Chondrocyte (in vitro differentiated cells): ENCODE measurements around the gene PYDC2. TPM values are rescaled to one million over a fixed set of nuclear protein-coding genes. Genes with fewer than 3 reads are reported as not detected.

Experiments used
- DNase-seq: peaks from one replicate; pipeline ENCODE4 v3.0.0; 2021; ENCODE audit warnings: mixed read lengths, low spot score
- H3K27ac Mint-ChIP-seq: one replicate; pipeline ENCODE4 v1.8.0; 2021; ENCODE audit warnings: mild to moderate bottlenecking, moderate library complexity, mixed read lengths; ENCODE audit not compliant: unreplicated experiment
- H3K27me3 Mint-ChIP-seq: 2 replicates; pipeline ENCODE4 v1.8.0; 2021; ENCODE audit warnings: low read depth, mixed read lengths
- H3K36me3 Mint-ChIP-seq: 2 replicates; pipeline ENCODE4 v1.8.0; 2021; ENCODE audit warnings: low read depth, mixed read lengths
- H3K4me1 Mint-ChIP-seq: 2 replicates; pipeline ENCODE4 v1.8.0; 2021; ENCODE audit warnings: low read depth, mild to moderate bottlenecking, mixed read lengths
- H3K4me3 Mint-ChIP-seq: one replicate; pipeline ENCODE4 v1.8.0; 2021; ENCODE audit warnings: mild to moderate bottlenecking, moderate library complexity, mixed read lengths; ENCODE audit not compliant: unreplicated experiment
- H3K9me3 Mint-ChIP-seq: 2 replicates; pipeline ENCODE4 v1.8.0; 2021; ENCODE audit warnings: low read depth, mixed read lengths
- CTCF ChIP-seq: fragments of 200-600 bp; sonication (generic); IDR thresholded peaks from 2 replicates; pipeline ENCODE4 v1.5.0; 2021; ENCODE audit warnings: antibody characterized with exemption, mild to moderate bottlenecking, moderate library complexity
- total RNA-seq: library from RNA; stranded (reverse); gene quantifications from 3 replicates; pipeline ENCODE4 v1.2.1, GENCODE V29; 2021

Gene PYDC2
- total RNA-seq, 1 donor from 2014 or later: not detected

- H3K9me3 Mint-ChIP-seq: peaks cover 20% of the 10 kb centered on the region
- TF ChIP-seq CTCF: no peak
- H3K4me3 Mint-ChIP-seq: no peak overlapping the region
- H3K36me3 Mint-ChIP-seq: no peaks in the 10 kb centered on the region
- no peak for DNase-seq
- no peak overlapping the region for H3K27ac Mint-ChIP-seq
- no peaks in the 10 kb centered on the region for H3K4me1 Mint-ChIP-seq
- H3K27me3 Mint-ChIP-seq: peaks cover 3% of the 10 kb centered on the region
Observed at GRCh38 chr3:191449256-191449655, 11.7 kb upstream of the PYDC2 start.

- Mint-ChIP-seq H3K27me3 (peaks cover 7% of the 10 kb centered on the region), H3K4me1 (no peaks in the 10 kb centered on the region), H3K27ac (no peak overlapping the region), H3K4me3 (no peak overlapping the region), H3K9me3 (peaks cover 9% of the 10 kb centered on the region), H3K36me3 (no peaks in the 10 kb centered on the region)
- no peak for DNase-seq
- TF ChIP-seq CTCF: no peak
Observed at GRCh38 chr3:191455257-191455952, 5.6 kb upstream of the PYDC2 start.

GRCh38 chr3:191460360-191460759 is 603 bp upstream of the PYDC2 start:
- no peaks in the 10 kb centered on the region for H3K9me3 Mint-ChIP-seq
- no peak overlapping the region for H3K27ac Mint-ChIP-seq
- no peaks in the 10 kb centered on the region for H3K36me3 Mint-ChIP-seq
- TF ChIP-seq CTCF: no peak
- H3K4me3 Mint-ChIP-seq: no peak overlapping the region
- no peak for DNase-seq
- H3K4me1 Mint-ChIP-seq: no peaks in the 10 kb centered on the region
- H3K27me3 Mint-ChIP-seq: peaks cover 4% of the 10 kb centered on the region

GRCh38 chr3:191470080-191470479 is 9.1 kb downstream of the PYDC2 start:
- no peak overlapping the region for H3K27ac Mint-ChIP-seq
- H3K9me3 Mint-ChIP-seq: no peaks in the 10 kb centered on the region
- DNase-seq: no peak
- H3K4me1 Mint-ChIP-seq: peaks cover 4% of the 10 kb centered on the region
- TF ChIP-seq CTCF: no peak
- no peaks in the 10 kb centered on the region for H3K36me3 Mint-ChIP-seq
- no peak overlapping the region for H3K4me3 Mint-ChIP-seq
- peaks cover 5% of the 10 kb centered on the region for H3K27me3 Mint-ChIP-seq

- H3K9me3 Mint-ChIP-seq: no peaks in the 10 kb centered on the region
- no peak for TF ChIP-seq CTCF
- H3K27me3 Mint-ChIP-seq: peaks cover 5% of the 10 kb centered on the region
- no peak overlapping the region for H3K27ac Mint-ChIP-seq
- no peaks in the 10 kb centered on the region for H3K36me3 Mint-ChIP-seq
- no peak for DNase-seq
- H3K4me1 Mint-ChIP-seq: peaks cover 4% of the 10 kb centered on the region
- no peak overlapping the region for H3K4me3 Mint-ChIP-seq
Observed at GRCh38 chr3:191470545-191470944, 9.6 kb downstream of the PYDC2 start.
